ENCODE measurements around the gene CDCA4.

The CDCA4 gene

DNA sequence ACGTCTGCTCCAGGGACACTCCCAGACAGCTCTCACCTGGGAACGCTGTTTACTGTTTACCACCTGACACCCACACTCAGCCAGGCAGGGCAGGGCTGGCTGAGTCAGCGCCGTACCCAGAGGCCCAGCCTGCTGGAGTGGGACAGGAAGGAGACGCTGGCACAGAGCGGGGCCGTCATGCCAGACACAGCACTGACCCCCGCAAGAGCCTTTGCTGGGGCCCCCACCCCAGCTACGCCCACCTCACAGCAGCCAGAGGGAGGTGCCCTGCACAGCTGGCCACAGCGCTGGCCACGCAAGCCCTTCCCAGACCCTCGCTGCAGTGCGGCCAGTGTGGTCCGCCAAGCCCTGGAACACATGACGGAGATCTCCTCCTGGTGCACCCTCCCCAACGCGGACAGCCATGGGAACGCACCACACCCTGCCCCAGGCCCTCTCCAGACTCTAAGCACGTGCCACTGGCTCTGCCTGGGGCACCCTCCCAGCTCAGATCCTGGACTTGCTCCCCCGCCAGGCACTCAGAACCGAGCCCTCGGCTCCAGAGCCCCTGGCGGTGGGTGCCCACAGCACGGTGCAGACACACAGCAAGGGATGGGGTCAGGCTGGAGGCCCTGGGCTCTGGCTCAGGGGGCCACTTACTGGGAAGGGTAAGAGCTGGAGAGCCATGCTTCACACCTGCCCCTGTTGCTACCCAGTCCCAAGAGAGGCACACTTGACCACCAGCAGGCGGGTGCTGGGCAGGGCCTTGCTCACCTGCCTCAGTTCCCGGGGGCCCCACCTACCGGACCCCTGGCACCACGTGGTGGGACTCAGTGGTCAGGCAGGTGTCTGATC lies 48.4 kb downstream of the CDCA4 start:
- peak; percentile 57 for DNase-seq

DNA sequence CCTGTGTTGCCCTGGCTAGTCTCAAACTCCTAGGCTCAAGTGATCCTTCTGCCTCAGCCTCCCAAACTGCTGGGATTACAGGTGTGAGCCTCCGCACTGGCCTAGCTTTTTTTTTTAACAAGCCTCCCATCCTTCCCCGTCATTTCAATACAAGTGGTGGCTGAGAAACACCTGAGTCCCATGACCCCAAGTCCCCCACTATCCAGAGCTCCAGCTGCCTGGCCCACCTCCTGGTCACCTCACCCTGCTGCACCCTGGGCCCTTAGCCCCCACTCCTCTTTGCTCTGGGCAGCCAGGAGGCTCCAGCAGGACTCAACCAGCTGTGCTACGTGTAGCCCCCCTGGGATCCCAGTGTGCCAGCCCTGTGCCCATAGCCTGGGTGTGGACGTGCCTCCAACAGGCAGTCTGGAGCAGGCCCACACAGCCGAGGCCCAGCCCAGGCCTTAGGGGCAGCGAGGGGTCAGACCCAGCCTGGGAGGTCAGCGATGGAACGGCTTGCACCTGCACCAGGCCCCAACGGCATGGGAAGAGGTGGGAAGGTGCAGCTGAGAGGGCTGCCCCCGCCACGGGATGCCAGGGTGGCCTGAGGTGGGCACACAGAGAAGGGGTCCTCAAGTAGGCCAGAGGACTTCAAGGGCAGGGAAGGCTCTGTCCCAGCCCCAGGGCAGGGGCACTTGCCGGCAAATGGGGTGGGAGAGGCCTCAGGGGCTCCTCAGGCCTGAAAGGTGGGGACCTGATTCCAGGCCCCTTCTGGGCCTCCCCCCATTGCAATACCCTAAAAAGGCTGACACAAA lies 49.2 kb downstream of the CDCA4 start:
- no peak for DNase-seq

DNA sequence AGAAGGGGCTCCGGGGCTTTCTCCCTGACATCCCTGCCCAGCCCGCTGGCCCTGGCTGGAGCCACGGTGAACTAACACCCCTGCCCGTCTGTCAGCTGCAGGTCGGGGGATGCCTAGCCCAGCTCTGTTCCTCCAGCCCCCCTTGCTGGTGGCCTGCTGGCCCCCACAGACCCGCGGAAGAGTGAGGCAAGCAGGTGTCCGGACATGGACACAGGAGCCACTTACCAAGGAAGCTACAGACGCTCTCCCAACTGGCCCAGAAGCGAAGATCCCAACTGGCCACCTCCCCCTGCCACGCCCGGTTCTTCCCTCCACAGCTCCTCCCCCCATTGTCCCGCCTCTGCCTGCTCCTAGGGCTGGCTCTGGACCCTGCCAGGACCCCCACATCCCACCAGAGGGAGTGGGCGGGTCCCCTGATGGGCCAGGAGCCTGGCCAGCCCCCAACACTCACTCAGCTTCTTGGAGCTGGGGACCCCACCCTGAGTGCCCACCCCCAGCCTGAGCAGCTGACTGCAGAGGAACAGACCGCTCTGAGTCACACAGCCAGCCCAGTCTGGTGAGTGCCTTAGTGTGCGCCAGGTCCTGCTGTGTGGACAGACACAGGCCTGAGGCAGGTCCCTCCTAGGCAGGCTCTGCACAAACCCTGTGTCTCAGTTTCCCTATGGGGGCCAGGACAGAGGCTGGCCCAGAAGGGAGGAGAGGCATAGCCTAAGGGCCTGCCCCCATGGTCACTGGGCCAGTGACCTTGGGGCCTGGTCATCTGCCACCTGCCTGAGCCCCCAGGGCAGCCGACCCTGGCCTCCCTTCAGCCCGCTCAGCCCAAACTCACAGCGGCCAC lies 50.4 kb downstream of the CDCA4 start:
- no peak for DNase-seq

DNA sequence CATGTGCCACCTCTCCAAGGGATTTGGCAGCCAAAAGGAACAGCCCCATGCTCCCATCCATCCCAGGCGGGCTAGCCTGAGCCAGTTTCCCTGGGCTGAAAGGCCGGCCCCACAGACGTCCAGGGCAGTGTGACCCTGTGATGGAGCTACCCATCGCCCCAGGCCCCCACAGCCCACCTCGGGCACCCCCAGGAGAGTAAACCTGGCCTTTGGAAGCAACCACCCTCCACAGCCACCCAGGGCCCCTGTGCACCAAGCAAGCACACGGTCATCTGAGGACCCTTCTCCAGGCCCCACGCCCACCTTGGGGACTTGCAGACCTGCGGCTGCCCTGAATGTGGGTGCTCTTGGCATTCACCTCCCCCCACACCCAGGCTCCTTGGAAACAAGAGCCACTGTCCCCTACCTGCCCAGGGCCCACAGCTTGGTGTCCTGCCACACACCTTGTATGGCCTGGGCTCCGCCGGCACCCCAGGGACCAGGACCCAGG lies 51.1 kb downstream of the CDCA4 start:
- no peak for DNase-seq

DNA sequence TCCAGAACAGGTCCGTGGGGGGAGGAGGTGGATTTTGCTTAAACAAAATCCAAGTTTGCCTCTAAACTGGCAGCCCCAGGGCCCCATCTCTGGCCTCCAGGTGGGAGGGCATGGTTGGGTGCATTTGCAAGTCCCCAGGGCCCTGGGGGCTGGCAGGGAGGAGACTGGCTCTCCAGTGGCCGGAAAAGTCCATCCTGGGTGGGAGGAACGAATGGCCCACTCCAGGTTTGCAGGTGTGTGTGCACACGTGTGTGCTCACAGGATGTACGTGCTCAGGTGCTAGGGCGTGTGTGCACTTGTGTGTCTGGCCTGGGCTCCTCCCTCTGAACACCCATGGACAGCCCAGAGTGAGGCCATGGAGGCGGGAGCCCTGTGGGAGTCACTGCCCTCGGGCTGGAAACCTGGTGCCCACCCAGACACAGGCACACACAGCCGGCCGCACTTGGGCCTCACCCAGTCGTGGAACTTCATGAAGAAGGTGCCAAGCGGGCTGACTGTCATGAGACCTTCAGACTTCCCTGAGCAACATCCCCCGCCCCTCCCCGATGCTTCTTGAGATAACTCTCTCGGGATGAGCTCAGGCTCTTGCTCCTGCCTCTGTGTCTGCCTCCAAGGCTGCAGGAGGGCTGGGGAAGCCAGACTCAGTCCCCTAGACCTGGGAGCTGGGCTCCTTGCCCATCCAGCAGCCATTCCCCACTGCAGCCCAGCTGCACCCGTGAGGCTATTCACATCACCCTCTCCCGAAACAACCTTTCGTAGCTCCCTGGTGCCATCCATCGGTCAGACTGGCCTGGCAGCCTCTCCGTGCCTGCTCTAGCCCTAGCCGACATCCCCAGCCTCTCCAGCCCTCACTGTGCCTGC lies 52.1 kb downstream of the CDCA4 start:
- DNase-seq = no peak

DNA sequence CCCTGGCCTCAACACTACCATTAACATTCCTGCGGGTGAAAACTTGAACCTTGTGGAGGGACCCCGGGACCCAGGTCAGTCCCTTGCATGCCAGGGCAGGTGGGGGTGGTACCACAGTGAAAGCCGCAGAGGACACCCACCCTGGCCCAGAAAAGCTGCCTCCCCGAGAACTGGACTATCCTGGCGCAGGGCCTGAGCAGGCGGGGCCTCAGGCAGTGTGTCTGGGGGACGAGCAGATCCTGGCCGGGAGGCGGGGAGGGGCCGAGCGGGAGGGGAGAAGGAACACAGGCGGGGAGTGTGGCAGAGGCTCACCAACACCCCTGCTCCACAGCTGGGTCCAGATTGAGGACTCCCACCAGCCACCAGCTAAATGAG lies 52.7 kb downstream of the CDCA4 start:
- peak; percentile 47 for DNase-seq

DNA sequence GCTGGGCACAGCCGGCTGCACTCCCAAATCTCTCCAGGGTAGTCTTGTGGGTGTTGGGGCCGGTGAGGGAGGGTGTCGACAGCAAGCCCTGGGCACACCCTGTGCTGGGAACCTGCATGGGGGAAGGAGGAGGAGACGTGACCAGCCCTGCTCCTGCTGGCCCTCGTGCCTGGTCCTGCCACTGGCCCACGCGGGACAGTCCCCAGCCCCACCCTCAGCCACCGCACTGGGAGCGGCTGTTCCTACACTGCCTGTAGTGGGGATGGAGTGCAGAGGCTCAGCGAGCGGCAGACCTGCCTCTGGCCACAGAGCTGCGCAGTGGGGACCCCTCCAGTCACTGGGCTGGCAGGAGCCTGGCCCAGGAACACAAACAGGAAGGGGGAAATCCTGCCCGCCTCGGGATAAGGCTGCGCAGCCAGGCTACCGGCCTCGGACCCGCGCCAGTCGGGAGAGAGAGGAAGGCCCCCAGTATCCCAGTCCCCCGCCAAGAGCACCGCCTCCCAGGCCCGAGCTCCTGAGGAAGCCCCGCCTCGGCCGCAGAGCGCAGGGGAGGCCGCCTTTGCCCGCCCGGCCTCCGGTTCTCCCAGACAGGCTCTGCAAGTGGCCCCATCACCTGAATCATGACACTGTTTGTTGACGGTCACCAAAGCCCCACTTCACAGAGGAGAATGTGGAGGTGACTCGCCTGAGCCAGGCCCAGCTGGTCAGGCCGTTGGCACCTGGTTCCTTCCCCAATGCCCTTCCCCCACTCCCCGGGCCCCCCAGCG lies 53.3 kb downstream of the CDCA4 start:
- DNase-seq = peak; percentile 25

DNA sequence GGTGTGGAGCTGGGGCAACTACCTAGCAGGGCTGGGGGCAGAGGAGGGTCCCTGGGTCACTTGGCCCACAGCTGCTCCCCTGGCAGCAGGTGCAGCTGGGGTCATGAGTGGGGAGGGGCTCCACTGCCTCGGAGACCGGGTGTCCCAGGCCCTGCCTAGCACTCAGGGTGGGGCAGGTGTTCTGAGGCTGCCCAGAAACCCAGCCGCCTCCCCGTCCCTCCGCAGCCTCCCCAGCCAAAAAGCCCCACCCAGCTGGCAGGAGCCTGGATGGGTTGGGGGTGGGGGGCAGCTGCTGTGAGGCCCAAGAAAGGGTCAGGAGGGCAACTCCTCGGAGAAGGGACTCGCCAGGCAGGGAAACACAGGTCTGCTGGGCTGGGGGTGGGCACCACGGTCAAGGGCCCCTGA lies 53.9 kb downstream of the CDCA4 start:
- no peak for DNase-seq

DNA sequence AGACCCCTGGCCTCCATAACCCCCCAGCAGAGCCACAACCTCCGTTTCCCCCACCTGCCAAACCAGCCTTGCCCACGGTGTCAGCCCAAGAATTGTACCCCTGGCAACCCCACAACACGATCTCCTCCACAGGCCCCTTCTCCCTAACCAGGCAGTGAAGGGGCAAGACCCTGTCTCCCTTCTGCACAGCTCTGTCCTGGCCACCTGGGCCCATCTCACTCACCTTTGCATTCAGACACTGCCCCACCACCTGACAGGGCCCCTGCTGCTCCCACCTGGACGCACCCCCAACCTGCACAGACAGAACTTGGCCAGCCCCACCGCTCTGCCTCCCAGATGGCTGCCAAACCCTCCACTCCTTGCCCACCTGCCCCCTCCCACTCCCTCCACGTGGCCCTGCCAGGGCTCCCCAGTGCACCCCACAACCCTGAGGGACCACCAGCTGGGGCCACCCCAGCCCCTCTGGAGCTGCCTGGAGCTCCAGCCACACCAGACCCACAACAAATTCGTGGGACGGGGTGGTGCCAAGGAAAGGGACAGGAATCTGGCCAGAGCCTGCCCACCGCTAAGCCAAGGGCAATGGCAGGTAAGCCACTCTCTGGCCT lies 54.5 kb downstream of the CDCA4 start:
- no peak for DNase-seq

DNA sequence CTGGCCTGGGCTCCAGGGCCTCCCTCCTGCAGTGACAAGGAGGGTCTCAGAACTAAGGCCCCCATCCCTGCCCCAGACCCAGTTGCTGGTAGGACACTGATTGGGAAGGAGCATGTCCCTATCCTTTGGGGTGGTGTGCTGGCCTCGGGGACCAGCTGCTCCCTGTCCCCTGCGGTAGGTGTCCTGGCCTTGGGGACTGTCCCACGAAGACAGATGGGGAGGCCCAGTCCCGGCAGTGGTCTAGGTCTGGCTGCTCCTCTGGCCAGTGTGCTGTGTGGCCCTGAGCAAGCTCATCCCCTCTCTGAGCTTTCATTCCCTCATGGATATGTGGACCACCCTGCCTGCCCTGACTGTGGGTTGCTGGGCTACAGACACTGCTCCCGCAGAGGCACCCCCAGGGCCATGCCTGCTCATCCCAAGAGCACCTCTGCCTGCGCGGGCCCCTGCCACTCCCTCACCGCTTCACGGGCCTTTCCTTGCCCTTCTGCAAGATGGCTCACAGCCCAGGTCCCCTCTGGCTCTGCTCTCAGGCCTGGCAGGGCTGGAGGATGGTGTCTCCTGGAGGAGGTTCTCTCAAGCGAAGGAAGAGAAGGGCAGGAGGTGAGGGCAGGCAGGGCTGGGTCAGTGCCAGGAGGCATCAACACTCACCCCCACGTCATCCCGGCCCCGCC lies 55.2 kb downstream of the CDCA4 start:
- no peak for DNase-seq

DNA sequence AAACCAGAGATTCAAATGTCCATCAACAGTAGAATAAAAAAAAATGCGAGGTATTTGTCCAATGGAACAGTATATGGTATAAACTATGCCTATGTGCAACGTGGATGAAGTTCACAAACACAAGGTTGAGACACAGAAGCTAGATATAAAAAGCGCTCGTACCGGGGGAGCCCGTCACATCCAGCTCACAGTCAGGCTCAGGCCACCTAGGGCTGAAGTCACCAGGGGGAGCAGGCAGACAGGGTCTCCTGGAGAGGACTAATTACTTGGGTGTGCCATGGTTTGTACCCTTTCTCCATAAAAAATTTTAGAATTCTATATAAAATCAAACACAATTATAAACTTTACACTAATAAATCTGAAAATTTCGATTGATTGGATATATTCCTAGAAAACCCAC lies 56.3 kb downstream of the CDCA4 start:
- DNase-seq = no peak

Data from NCI-H510A (cell line).